Breast epithelium (tissue), 4 donors: Measurements from ENCODE around the gene C1orf210. TPM values are rescaled to one million over a fixed set of nuclear protein-coding genes. Genes with fewer than 3 reads are reported as not detected.
A peak's percentile ranks its signal among the peaks of the same experiment; 100 is the strongest.

ENCODE experiments used
- DNase-seq, 2 donors: peaks; one replicate each; pipeline ENCODE4 v3.0.0-alpha.2; 2019; ENCODE audit warnings: low spot score in 2 of 2
- H3K27ac ChIP-seq, 2 donors: fragments of 200-600 bp; sonication (generic) in 1 of 2; one replicate each; pipeline ENCODE4 v1.5.1; 2016 to 2019; ENCODE audit warnings: mild to moderate bottlenecking in 1 of 2
- H3K27me3 ChIP-seq, 2 donors: fragments of 200-600 bp; sonication (generic) in 1 of 2; one replicate each; pipeline versions ENCODE4 v1.5.1 to v1.6.0; 2017 to 2019; ENCODE audit warnings: control low read depth in 1 of 2, mild to moderate bottlenecking in 1 of 2
- H3K36me3 ChIP-seq: fragments of 200-600 bp; one replicate; pipeline ENCODE4 v1.5.1; 2019
- H3K4me1 ChIP-seq, 2 donors: fragments of 200-600 bp; sonication (generic); one replicate each; pipeline ENCODE4 v1.5.1; 2016 to 2019; ENCODE audit warnings: control low read depth in 1 of 2
- H3K4me3 ChIP-seq, 3 donors: fragments of 200-600 bp; sonication (generic); 1 replicate in 2 of 3; 2 replicates in 1 of 3; pipeline ENCODE4 v1.5.1; 2016 to 2019; ENCODE audit warnings: mild to moderate bottlenecking in 3 of 3, moderate library complexity in 2 of 3
- H3K9me3 ChIP-seq, 2 donors: fragments of 200-600 bp; sonication (generic) in 1 of 2; one replicate each; pipeline ENCODE4 v1.5.1; 2016 to 2019; ENCODE audit warnings: control low read depth in 1 of 2
- CTCF ChIP-seq, 3 donors: fragments of 450-650 bp; IDR thresholded peaks; one replicate each; pipeline ENCODE4 v1.5.1; 2016 to 2017; ENCODE audit warnings: antibody characterized with exemption in 3 of 3, mild to moderate bottlenecking in 3 of 3, moderate library complexity in 3 of 3
- POLR2A ChIP-seq: fragments of 450-650 bp; IDR thresholded peaks from one replicate; pipeline ENCODE4 v1.6.1; 2016; ENCODE audit warnings: antibody characterized with exemption, mild to moderate bottlenecking, moderate library complexity
- POLR2AphosphoS5 ChIP-seq, 3 donors: sonication (generic); formaldehyde crosslinking; IDR thresholded peaks; one replicate each; pipeline ENCODE4 v1.6.1; 2017; ENCODE audit warnings: antibody characterized with exemption in 3 of 3
- intact Hi-C: fragments of 100-400 bp; cut with DNase I; formaldehyde crosslinking; loops from one replicate; pipeline ENCODE4 v1.15.1; 2023; ENCODE audit warnings: low total_unique reads
- total RNA-seq, 3 donors: library from RNA; depleted of rRNA; stranded (reverse); fragments of >200 nt; gene quantifications; one replicate each; pipeline ENCODE4 v1.1.0, GENCODE V29; 2016

C1orf210 gene
- total RNA-seq, 3 donors from 2014 or later: 7.2 to 31.3 TPM; not detected in 1

- Histone ChIP-seq H3K9me3 (no peaks in the 10 kb centered on the region), H3K27ac (no peak overlapping the region), H3K4me3 (no peak overlapping the region), H3K36me3 (no peaks in the 10 kb centered on the region), H3K4me1 (no peaks in the 10 kb centered on the region), H3K27me3 (no peaks in the 10 kb centered on the region)
- intact Hi-C loops: no loop called here
- no peak for TF ChIP-seq POLR2AphosphoS5 (IDR thresholded peaks at IDR 0.05)
- TF ChIP-seq POLR2A: no peak
- no peak for TF ChIP-seq CTCF (IDR thresholded peaks at IDR 0.05)
- peak in 1 of 2 donors; percentile 42 for DNase-seq
These were observed 10.6 kb downstream of the C1orf210 start for GRCh38 chr1:43274804-43275180.

GRCh38 chr1:43274125-43274803 lies 11.1 kb downstream of the C1orf210 start:
- Histone ChIP-seq H3K27ac (no peak overlapping the region), H3K9me3 (no peaks in the 10 kb centered on the region)

GRCh38 chr1:43273708-43274107 lies 11.7 kb downstream of the C1orf210 start:
- H3K4me1 ChIP-seq: no peaks in the 10 kb centered on the region
- no peaks in the 10 kb centered on the region for H3K9me3 ChIP-seq
- TF ChIP-seq POLR2A: no peak
- TF ChIP-seq POLR2AphosphoS5 (IDR thresholded peaks at IDR 0.05): no peak
- no peak for TF ChIP-seq CTCF (IDR thresholded peaks at IDR 0.05)
- peak in 1 of 2 donors; percentile 10 for DNase-seq
- no peaks in the 10 kb centered on the region for H3K36me3 ChIP-seq
- H3K4me3 ChIP-seq: no peak overlapping the region
- intact Hi-C loops: no loop called here
- no peaks in the 10 kb centered on the region for H3K27me3 ChIP-seq
- no peak overlapping the region for H3K27ac ChIP-seq

More at GRCh38 chr1:43274125-43274803, 11.1 kb downstream of the C1orf210 start:
- H3K4me1 ChIP-seq: no peaks in the 10 kb centered on the region
- H3K27me3 ChIP-seq: no peaks in the 10 kb centered on the region
- H3K36me3 ChIP-seq: no peaks in the 10 kb centered on the region
- intact Hi-C loops: no loop called here
- peak in 1 of 2 donors; percentile 36 for DNase-seq
- TF ChIP-seq POLR2AphosphoS5 (IDR thresholded peaks at IDR 0.05) (no peak), CTCF (IDR thresholded peaks at IDR 0.05) (no peak), POLR2A (no peak)
- H3K4me3 ChIP-seq: no peak overlapping the region

- H3K36me3 ChIP-seq: no peaks in the 10 kb centered on the region
- H3K4me1 ChIP-seq: no peaks in the 10 kb centered on the region
- TF ChIP-seq POLR2AphosphoS5 (IDR thresholded peaks at IDR 0.05) (no peak), POLR2A (no peak), CTCF (IDR thresholded peaks at IDR 0.05) (no peak)
- no peak overlapping the region for H3K27ac ChIP-seq
- H3K9me3 ChIP-seq: no peaks in the 10 kb centered on the region
- H3K4me3 ChIP-seq: no peak overlapping the region
- no peaks in the 10 kb centered on the region for H3K27me3 ChIP-seq
- intact Hi-C loops: no loop called here
- DNase-seq: peak in 1 of 2 donors; percentile 45
These were observed 12.5 kb downstream of the C1orf210 start for GRCh38 chr1:43272576-43273571.

GRCh38 chr1:43272161-43272560 lies 13.2 kb downstream of the C1orf210 start:
- Histone ChIP-seq H3K27me3 (no peaks in the 10 kb centered on the region), H3K27ac (no peak overlapping the region), H3K4me3 (no peak overlapping the region), H3K4me1 (no peaks in the 10 kb centered on the region), H3K9me3 (no peaks in the 10 kb centered on the region), H3K36me3 (no peaks in the 10 kb centered on the region)
- TF ChIP-seq POLR2A (no peak), CTCF (IDR thresholded peaks at IDR 0.05) (no peak)
- peak in 1 of 2 donors; percentile 20 for DNase-seq
- intact Hi-C loops: no loop called here
